SK-N-SH treated with all-trans-retinoic acid at 6 μM for 48 hours (cell line): Measurements from ENCODE around the gene SSB.
A peak's percentile ranks its signal among the peaks of the same experiment; 100 is the strongest.

ENCODE experiments used
- ATAC-seq: fragments of 200-7000 bp; cut with Tn5 transposase; 3 replicates; pipeline ENCODE4 v1.9.1; 2020; ENCODE audit warnings: mild to moderate bottlenecking, moderate library complexity
- ARNTL ChIP-seq: fragments of 450-650 bp; formaldehyde crosslinking; IDR thresholded peaks from 2 replicates; pipeline ENCODE4 v1.5.0; 2020; ENCODE audit warnings: low read depth, mild to moderate bottlenecking, moderate library complexity, borderline replicate concordance
- BACH2 ChIP-seq: fragments of 250-450 bp; sonication (Bioruptor Pico); IDR thresholded peaks from 2 replicates; pipeline ENCODE4 v1.9.0; 2021; ENCODE audit warnings: mild to moderate bottlenecking, borderline replicate concordance
- CREB5 ChIP-seq: fragments of 250-450 bp; sonication (Bioruptor Pico); IDR thresholded peaks from 2 replicates; pipeline ENCODE4 v1.5.1; 2020; ENCODE audit warnings: low read depth, mild to moderate bottlenecking, moderate library complexity
- CSDC2 ChIP-seq: fragments of 250-450 bp; sonication (Bioruptor Pico); IDR thresholded peaks from 2 replicates; pipeline ENCODE4 v1.5.0; 2020; ENCODE audit warnings: mild to moderate bottlenecking, moderate library complexity
- ESRRG ChIP-seq: fragments of 250-450 bp; sonication (Bioruptor Pico); IDR thresholded peaks from 2 replicates; pipeline ENCODE4 v1.6.1; 2021; ENCODE audit warnings: mild to moderate bottlenecking
- GLIS3 ChIP-seq: fragments of 250-450 bp; sonication (Bioruptor Pico); IDR thresholded peaks from 2 replicates; pipeline ENCODE4 v1.5.0; 2020; ENCODE audit warnings: mild to moderate bottlenecking, moderate library complexity
- ISL1 ChIP-seq: fragments of 250-450 bp; sonication (Bioruptor Pico); IDR thresholded peaks from 2 replicates; pipeline ENCODE4 v2.1.2; 2022; ENCODE audit warnings: mild to moderate bottlenecking, moderate library complexity
- OSR1 ChIP-seq: fragments of 250-450 bp; sonication (Bioruptor Pico); IDR thresholded peaks from 2 replicates; pipeline ENCODE4 v1.8.0; 2022; ENCODE audit warnings: moderate library complexity, mild to moderate bottlenecking, inconsistent platforms
- PATZ1 ChIP-seq: fragments of 250-450 bp; sonication (Bioruptor Pico); IDR thresholded peaks from 2 replicates; pipeline ENCODE4 v1.8.0; 2020; ENCODE audit warnings: mild to moderate bottlenecking, moderate library complexity, borderline replicate concordance
- POU6F1 ChIP-seq: fragments of 250-450 bp; sonication (Bioruptor Pico); IDR thresholded peaks from 2 replicates; pipeline ENCODE4 v1.8.0; 2021; ENCODE audit warnings: low read depth, mild to moderate bottlenecking, moderate library complexity, borderline replicate concordance
- PPARA ChIP-seq: fragments of 250-450 bp; sonication (Bioruptor Pico); IDR thresholded peaks from 2 replicates; pipeline ENCODE4 v1.5.0; 2020; ENCODE audit warnings: mild to moderate bottlenecking, borderline replicate concordance
- SNAI2 ChIP-seq: fragments of 250-450 bp; sonication (Bioruptor Pico); IDR thresholded peaks from 2 replicates; pipeline ENCODE4 v1.5.0; 2020; ENCODE audit warnings: mild to moderate bottlenecking, moderate library complexity
- TCF4 ChIP-seq: fragments of 250-450 bp; sonication (Bioruptor Pico); IDR thresholded peaks from 2 replicates; pipeline ENCODE4 v1.8.0; 2021; ENCODE audit warnings: mild to moderate bottlenecking, moderate library complexity, borderline replicate concordance
- TOX ChIP-seq: fragments of 250-450 bp; sonication (Bioruptor Pico); IDR thresholded peaks from 2 replicates; pipeline ENCODE4 v1.8.0; 2021; ENCODE audit warnings: mild to moderate bottlenecking, moderate library complexity, borderline replicate concordance
- ZC3H10 ChIP-seq: fragments of 250-450 bp; sonication (Bioruptor Pico); IDR thresholded peaks from 2 replicates; pipeline ENCODE4 v1.5.1; 2021; ENCODE audit warnings: mild to moderate bottlenecking, moderate library complexity
- ZFP30 ChIP-seq: fragments of 450-650 bp; formaldehyde crosslinking; IDR thresholded peaks from 2 replicates; pipeline ENCODE4 v1.5.0; 2022; ENCODE audit warnings: mild to moderate bottlenecking, moderate library complexity
- ZNF565 ChIP-seq: fragments of 450-650 bp; formaldehyde crosslinking; conservative IDR thresholded peaks from 2 replicates; pipeline ENCODE4 v1.5.0; 2020; ENCODE audit warnings: low read depth, mild to moderate bottlenecking, moderate library complexity
- ZNF70 ChIP-seq: fragments of 450-650 bp; formaldehyde crosslinking; IDR thresholded peaks from 2 replicates; pipeline ENCODE4 v1.5.0; 2020; ENCODE audit warnings: mild to moderate bottlenecking, moderate library complexity
- ZNF8 ChIP-seq: fragments of 450-650 bp; formaldehyde crosslinking; IDR thresholded peaks from 2 replicates; pipeline ENCODE4 v1.5.0; 2020; ENCODE audit warnings: mild to moderate bottlenecking, moderate library complexity
- TF ChIP-seq, protein P1 (sequence below): fragments of 250-450 bp; sonication (Bioruptor Pico); IDR thresholded peaks from 2 replicates; pipeline ENCODE4 v1.5.0; 2020; ENCODE audit warnings: mild to moderate bottlenecking, moderate library complexity
- TF ChIP-seq, protein P2 (sequence below): fragments of 250-450 bp; sonication (Bioruptor Pico); IDR thresholded peaks from 2 replicates; pipeline ENCODE4 v1.5.1; 2021; ENCODE audit warnings: mild to moderate bottlenecking, moderate library complexity

Gene SSB

DNA sequence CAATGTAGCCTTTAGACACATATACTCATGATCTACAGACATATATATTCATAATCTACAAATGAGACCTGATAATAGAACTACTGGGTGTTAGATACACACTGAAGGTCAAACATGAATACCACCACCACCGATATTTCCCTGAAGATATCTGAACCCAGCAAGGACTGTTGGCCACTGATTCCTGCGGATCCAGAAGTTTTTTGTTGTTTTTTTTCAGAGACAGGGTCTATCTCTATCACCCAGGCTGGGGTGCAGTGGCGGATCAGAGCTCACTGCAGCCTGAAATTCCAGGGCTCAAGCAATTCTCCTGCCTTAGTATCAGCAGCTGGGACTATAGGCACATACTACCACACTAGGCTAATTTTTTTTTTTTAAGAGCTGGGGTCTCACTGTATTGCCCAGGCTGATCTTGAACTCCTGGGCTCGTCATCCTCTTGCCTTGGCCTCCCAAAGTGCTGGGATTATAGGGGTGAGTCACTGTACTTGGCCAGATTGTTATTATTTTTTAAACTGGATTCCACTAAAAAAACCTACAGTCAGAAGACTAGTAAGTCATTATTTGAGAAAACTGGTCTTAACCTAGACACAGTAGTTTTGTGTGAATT lies 24.2 kb downstream of the SSB start:
- no peak for TF ChIP-seq ZNF565 (CRISPR knock-in tag)
- TF ChIP-seq ESRRG (CRISPR knock-in tag) = no peak
- TF ChIP-seq OSR1 = no peak
- ATAC-seq = no peak

- TF ChIP-seq ZNF565 (CRISPR knock-in tag) (no peak), PPARA (no peak), ESRRG (CRISPR knock-in tag) (no peak), TCF4 (CRISPR knock-in tag) (no peak), CSDC2 (no peak), CREB5 (no peak), SNAI2 (CRISPR knock-in tag) (no peak)
- TF ChIP-seq, protein P1, sequence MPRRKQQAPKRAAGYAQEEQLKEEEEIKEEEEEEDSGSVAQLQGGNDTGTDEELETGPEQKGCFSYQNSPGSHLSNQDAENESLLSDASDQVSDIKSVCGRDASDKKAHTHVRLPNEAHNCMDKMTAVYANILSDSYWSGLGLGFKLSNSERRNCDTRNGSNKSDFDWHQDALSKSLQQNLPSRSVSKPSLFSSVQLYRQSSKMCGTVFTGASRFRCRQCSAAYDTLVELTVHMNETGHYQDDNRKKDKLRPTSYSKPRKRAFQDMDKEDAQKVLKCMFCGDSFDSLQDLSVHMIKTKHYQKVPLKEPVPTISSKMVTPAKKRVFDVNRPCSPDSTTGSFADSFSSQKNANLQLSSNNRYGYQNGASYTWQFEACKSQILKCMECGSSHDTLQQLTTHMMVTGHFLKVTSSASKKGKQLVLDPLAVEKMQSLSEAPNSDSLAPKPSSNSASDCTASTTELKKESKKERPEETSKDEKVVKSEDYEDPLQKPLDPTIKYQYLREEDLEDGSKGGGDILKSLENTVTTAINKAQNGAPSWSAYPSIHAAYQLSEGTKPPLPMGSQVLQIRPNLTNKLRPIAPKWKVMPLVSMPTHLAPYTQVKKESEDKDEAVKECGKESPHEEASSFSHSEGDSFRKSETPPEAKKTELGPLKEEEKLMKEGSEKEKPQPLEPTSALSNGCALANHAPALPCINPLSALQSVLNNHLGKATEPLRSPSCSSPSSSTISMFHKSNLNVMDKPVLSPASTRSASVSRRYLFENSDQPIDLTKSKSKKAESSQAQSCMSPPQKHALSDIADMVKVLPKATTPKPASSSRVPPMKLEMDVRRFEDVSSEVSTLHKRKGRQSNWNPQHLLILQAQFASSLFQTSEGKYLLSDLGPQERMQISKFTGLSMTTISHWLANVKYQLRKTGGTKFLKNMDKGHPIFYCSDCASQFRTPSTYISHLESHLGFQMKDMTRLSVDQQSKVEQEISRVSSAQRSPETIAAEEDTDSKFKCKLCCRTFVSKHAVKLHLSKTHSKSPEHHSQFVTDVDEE = no peak
- ATAC-seq = peak; percentile 23
These were observed 25.3 kb downstream of the SSB start for GRCh38 chr2:169823996-169824372.

DNA sequence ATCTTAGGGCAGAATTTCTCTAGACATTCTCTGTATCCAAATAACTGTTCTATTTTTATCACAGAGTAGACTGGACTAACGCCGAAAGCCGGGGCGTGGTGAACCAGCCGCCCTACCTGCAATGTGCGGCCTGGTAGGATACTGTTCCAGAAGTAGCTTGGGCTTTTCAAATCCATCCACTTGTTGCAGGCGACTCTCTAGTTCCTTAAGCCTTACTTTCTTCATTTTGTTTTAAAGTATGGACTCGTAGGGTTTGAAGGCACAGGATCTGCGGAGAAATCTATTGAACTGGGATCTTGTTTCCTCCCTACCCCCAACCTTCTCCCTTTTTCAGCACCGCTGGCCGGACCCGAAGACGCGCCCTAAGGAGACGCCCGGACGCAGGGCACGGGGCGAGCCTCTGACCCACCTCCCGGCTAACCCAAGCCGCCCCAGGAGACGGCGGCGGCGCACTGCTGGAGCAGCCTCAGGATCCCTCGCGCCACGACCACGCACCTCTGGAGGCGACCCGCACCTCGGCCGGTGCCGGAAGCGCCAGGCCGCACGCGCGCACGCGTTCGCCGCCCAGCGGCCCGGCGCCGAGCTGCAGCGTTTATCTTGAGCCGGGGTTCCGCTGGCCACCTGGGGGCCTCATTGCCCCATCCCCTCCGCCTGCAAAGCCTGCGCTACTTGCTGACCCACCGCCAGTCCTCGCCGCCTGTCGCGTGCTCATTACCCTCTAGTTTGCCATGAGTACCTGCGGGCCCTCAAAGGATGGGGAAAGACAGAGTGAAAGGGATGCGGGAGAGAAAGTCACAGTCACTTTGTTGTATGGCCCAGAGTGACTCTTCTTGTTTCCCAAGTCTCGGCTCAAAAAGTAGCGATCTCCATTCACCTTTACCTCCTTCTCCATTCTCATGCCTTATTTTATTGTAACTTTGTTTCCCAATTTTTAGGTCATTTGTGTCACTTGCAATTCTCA lies 26.0 kb downstream of the SSB start, which contains the start of gene METTL5:
Gene METTL5, minus strand, starts transcription at position 533 of the 961 bp plus-strand sequence. Its CDS starts 308 bp downstream, at position 225.
- no peak for TF ChIP-seq CSDC2
- 0 out of 2 replicates have a peak, but pooled peaks have one; percentile 28 for TF ChIP-seq GLIS3 (CRISPR knock-in tag)
- TF ChIP-seq, all 23 proteins: peak for 1
- peak; percentile 77 for ATAC-seq

GRCh38 chr2:169827272-169828140 lies 28.8 kb downstream of the SSB start, which contains the start of gene UBR3:
TSS of gene UBR3 (plus strand) at chr2:169827454. CDS start at chr2:169827508, 54 bp downstream.
- ATAC-seq = peak; percentile 86
- no peak for TF ChIP-seq ZNF8 (CRISPR knock-in tag)
- no peak for TF ChIP-seq ISL1 (CRISPR knock-in tag)
- no peak for TF ChIP-seq OSR1
- TF ChIP-seq CSDC2 = no peak
- TF ChIP-seq BACH2 (CRISPR knock-in tag) = no peak
- no peak for TF ChIP-seq PATZ1
- TF ChIP-seq, protein P2, sequence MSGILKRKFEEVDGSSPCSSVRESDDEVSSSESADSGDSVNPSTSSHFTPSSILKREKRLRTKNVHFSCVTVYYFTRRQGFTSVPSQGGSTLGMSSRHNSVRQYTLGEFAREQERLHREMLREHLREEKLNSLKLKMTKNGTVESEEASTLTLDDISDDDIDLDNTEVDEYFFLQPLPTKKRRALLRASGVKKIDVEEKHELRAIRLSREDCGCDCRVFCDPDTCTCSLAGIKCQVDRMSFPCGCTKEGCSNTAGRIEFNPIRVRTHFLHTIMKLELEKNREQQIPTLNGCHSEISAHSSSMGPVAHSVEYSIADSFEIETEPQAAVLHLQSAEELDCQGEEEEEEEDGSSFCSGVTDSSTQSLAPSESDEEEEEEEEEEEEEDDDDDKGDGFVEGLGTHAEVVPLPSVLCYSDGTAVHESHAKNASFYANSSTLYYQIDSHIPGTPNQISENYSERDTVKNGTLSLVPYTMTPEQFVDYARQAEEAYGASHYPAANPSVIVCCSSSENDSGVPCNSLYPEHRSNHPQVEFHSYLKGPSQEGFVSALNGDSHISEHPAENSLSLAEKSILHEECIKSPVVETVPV (CRISPR knock-in tag) = no peak
- TF ChIP-seq POU6F1 (CRISPR knock-in tag) = no peak
- no peak for TF ChIP-seq ESRRG (CRISPR knock-in tag)
- no peak for TF ChIP-seq ZNF565 (CRISPR knock-in tag)
- no peak for TF ChIP-seq GLIS3 (CRISPR knock-in tag)
- TF ChIP-seq TOX = no peak
- TF ChIP-seq ZNF70 (CRISPR knock-in tag) = no peak
- no peak for TF ChIP-seq ARNTL (CRISPR knock-in tag)
- TF ChIP-seq, protein P1 = no peak
- TF ChIP-seq ZC3H10 (CRISPR knock-in tag) = no peak
- no peak for TF ChIP-seq ZFP30 (CRISPR knock-in tag)
